ENCODE results near the gene SERPINF2.
"Not testable (repeated sequence)": the region's sequence is repeated elsewhere in the genome, so short reads cannot be mapped to it uniquely, and the experiment has no call there.

SERPINF2 gene

DNA sequence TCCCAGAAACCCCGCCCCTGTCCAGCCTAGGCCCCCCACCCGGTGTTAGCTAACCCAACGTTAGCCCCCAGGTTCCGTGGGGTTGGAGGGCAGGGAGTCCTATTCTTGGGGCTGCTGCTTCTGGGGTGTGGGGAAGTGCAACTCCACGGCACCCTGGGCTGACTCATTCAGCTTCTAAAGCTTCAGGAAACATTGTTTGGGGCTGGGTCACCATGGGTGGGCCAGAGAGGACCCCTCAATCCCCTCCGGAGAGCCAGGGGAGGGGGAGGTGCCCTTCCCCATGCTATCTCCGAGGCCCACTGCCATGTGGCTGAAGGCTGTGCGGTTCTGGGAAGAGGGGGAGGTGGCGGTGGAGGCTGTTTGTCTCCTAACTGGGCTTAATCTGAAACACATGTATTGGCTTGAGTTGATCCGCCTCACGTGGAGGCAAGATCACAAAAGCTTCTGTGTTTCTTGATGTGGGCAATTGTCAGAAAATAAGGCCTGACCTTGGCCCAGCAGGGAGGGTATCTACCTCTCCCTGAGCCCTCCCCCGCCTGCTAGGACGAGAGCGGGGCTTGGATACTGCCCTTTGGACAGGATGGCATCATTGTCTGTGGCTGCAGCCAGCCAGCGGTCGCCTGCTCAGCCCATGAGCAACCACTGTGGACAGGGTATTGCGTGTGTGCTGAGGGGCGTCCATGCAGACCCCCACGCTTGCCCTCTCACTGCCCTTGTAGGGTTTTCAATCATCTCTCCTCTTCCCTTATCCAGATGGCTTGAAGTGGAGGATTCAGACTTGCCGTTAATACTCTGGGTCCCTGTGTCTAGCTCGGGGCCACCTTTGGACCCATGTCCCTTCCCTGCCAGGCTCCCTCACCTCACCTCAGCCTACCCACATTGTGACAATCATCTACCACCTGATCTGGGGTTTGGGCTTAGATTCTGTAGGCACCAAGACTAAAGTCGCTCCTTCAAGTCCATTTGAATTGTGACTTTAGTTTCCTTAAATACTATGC, 20.5 kb downstream of the SERPINF2 start:
- no peak for DNase-seq (ENCODE audit: low read depth in 2 of 2)

DNA sequence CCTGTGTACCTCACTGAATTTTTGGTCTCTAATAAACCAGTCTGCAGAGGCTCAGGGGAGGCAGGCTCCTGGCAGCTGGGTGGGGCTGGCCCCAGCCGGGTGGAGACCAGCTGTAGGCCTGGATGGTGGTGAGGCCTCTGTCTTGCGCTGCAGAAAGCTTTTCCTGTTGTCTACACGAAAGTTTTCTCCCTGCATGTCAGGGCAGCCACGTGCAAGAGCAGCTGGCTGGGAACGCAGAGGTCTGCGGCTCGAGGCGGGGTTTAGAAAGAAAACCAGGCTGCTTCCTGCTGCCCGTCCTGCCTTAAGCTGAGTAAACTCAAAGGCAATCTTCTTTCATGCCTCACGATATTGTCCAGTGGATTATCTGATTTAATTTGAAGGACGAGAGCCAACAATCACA, 21.6 kb downstream of the SERPINF2 start:
- peak; percentile 17 to 18 for DNase-seq (ENCODE audit: low read depth in 2 of 2)

DNA sequence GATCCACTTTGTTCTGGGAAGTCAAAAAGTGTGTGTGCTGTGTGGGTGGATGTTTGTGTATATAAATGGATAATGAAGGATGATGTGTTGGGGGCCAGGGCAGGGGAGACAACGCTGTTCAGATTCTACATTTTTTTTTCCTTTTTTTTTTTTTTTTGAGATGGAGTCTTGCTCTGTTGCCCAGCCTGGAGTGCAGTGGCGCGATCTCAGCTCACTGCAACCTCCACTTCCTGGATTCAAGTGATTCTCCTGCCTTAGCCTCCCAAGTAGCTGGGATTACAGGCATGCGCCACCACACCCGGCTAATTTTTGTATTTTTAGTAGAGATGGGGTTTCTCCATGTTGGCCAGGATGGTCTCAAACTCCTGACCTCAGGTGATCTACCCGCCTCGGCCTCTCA, 22.0 kb downstream of the SERPINF2 start:
- not testable (repeated sequence) for DNase-seq (ENCODE audit: low read depth in 2 of 2)

DNA sequence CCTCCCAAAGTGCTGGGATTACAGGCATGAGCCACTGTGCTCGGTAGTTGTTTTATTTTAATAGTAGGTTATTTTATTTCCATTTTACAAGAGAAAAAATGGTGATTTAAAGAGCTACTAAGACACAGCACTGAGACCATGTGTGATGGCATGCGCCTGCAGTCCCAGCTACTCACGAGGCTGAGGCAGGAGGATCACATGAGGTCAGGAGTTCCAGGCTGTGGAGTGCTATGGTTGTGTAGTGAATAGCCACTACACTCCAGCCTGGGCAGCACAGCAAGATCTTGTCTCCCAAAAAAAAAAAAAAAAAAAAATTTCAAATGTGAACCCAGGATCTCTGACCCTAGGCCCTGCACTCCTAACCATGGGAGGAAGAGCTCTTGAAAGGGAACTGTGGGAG, 22.9 kb downstream of the SERPINF2 start:
- no peak for DNase-seq (ENCODE audit: low read depth in 2 of 2)

DNA sequence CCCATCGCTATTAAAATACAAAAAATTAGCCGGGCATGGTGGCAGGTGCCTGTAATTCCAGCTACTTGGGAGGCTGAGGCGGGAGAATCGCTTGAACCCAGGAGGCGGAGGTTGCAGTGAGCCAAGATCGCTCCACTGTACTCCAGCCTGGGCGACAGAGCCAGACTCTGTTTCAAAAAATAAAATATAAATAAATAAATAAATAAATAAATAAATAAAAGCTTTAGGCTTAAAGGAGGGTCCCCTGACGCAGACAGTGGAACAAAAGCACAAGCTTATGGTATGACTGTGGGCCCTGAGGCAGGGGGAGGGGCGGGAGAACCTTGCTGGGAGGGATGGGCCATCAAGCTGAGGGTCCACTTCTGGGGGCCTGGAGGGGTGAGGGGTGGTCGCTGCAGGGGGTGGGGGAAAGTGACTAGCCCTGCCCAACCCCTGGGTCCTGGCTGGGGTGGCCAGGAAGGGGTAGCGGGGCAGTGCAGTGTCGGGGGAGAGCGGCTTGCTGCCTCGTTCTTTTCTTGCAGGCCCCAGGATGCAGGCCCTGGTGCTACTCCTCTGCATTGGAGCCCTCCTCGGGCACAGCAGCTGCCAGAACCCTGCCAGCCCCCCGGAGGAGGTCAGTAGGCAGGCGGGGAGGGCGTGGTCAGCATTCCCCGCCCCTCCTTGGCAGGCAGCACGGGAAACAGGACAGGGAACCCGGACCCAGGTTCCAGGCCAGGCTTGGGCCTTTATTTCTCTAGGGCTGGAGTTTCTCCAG, 23.9 kb downstream of the SERPINF2 start:
- no peak for DNase-seq (ENCODE audit: low read depth in 2 of 2)

DNA sequence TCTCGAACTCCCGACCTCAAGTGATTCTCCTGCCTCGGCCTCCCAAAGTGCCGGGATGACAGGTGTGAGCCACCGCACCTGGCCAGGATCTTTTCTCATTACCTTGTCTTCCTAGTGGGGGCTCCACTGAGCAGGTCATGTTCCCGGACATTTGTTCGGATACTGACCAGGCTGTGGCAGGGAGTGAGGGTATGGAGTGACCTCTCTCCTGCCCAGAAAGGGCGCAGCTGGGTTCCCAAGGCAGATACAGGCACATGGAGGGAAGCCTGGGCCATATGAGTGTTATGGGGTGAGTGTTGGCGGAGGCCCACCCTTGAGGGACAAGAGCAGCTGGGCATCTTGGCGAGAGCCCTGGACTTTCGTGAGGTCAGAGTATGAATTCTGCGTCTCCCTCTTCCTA, 24.7 kb downstream of the SERPINF2 start:
- no peak for DNase-seq (ENCODE audit: low read depth in 2 of 2)

DNA sequence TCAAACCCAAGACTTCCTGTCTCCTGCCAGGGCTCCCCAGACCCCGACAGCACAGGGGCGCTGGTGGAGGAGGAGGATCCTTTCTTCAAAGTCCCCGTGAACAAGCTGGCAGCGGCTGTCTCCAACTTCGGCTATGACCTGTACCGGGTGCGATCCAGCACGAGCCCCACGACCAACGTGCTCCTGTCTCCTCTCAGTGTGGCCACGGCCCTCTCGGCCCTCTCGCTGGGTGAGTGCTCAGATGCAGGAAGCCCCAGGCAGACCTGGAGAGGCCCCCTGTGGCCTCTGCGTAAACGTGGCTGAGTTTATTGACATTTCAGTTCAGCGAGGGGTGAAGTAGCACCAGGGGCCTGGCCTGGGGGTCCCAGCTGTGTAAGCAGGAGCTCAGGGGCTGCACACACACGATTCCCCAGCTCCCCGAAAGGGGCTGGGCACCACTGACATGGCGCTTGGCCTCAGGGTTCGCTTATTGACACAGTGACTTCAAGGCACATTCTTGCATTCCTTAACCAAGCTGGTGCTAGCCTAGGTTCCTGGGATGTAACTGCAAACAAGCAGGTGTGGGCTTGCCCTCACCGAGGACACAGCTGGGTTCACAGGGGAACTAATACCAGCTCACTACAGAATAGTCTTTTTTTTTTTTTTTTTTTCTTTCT, 27.3 kb downstream of the SERPINF2 start:
- DNase-seq (ENCODE audit: low read depth in 2 of 2) = no peak

DNA sequence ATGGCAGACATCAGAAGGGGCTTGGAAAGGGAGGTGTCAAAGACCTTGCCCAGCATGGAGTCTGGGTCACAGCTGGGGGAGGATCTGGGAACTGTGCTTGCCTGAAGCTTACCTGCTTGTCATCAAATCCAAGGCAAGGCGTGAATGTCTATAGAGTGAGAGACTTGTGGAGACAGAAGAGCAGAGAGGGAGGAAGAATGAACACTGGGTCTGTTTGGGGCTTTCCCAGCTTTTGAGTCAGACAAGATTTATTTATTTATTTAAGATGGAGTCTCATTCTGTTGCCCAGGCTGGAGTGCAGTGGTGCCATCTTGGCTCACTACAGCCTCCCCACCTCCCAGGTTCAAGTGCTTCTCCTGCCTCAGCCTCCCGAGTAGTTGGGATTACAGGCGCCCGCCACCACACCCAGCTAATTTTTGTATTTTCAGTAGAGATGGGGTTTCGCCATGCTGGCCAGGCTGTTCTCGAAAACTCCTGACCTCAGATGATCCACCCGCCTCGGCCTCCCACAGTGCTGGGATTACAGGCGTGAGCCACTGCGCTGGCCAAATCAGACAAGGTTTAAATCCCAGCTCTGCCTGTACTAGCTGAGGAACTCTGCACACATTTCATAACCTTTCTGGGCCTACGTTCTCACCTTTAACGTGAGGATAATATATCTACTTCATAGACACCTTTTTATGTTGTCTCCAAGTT, 30.5 kb downstream of the SERPINF2 start:
- not testable (repeated sequence) for DNase-seq (ENCODE audit: low read depth in 2 of 2)

DNA sequence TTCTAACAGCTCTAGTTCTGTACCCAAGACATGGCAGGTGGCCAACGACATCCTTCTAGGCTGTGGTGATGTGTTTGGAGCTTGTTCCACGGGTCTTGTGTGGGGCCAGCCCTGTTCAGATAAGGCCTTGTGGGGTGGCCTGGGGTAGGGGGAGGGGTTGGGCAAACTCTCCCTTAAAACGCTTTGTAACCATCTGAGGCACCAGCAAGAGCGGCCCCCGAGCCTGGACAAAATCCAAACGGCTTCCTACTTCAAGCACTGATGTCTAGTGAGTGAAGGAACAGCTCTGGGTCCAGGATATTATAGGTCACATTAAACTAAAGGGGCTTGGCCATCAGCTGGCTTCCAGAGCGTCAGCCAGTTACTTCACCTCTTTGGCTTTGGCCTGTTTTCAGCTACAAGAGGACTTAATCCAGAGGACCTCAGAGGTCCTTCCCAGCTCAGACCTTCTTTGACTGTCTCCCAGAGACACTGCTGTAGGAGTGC, 31.1 kb downstream of the SERPINF2 start:
- DNase-seq (ENCODE audit: low read depth in 2 of 2) = no peak

DNA sequence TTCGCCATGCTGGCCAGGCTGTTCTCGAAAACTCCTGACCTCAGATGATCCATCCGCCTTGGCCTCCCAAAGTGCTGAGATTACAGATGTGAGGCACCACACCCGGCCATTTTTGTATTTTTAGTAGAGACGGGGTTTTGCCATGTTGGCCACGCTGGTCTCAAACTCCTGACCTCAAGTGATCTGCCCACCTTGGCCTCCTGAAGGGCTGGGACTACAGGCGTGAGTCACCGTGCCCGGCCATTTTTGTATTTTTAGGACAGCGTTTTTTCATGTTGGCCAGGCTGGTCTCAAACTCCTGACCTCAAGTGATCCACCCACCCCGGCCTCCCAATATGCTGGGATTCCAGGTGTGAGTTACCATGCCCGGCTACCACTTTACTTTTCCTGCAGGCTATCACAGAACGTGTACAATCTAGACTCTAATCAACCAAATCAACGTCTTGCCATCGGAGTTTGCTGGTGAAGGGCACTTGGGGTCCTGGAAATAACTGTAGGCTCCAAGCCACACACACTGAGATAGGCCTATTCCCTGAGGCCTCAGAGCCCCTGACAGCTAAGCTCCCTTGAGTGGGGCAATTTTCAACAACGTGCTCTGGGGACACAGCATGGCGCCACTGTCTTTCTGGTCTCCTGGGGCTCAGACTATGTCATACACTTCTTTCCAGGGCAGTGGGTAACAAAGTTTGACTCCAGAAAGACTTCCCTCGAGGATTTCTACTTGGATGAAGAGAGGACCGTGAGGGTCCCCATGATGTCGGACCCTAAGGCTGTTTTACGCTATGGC, 31.9 kb downstream of the SERPINF2 start:
- DNase-seq (ENCODE audit: low read depth in 2 of 2) = no peak

DNA sequence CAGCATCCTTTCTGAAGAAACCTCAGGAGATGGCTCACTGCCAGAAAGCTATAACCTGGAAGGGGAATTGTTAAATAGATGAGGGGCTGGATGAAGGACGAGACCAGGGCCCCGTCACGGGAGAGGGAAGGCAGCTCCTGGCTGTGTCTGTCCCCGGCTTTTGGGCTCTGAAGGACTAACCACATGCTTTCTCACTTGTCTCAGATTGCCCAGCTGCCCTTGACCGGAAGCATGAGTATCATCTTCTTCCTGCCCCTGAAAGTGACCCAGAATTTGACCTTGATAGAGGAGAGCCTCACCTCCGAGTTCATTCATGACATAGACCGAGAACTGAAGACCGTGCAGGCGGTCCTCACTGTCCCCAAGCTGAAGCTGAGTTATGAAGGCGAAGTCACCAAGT, 33.7 kb downstream of the SERPINF2 start:
- DNase-seq (ENCODE audit: low read depth in 2 of 2) = no peak

DNA sequence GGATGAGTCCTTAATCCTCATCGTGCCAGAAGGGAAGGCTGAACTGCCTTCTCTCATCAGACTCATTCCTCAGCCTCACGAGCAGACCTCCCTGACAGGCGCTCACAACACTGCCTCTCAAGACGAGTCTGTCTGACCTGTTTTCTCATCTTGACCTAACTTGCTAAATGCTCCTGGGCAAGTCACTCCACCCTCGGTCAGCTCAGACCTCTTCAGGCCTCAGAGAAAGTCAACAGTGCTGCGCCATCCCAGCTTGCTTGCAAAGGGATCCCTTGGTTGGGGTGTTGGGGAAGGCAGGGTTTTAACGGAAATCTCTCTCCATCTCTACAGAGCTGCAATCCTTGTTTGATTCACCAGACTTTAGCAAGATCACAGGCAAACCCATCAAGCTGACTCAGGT, 34.2 kb downstream of the SERPINF2 start:
- no peak for DNase-seq (ENCODE audit: low read depth in 2 of 2)

DNA sequence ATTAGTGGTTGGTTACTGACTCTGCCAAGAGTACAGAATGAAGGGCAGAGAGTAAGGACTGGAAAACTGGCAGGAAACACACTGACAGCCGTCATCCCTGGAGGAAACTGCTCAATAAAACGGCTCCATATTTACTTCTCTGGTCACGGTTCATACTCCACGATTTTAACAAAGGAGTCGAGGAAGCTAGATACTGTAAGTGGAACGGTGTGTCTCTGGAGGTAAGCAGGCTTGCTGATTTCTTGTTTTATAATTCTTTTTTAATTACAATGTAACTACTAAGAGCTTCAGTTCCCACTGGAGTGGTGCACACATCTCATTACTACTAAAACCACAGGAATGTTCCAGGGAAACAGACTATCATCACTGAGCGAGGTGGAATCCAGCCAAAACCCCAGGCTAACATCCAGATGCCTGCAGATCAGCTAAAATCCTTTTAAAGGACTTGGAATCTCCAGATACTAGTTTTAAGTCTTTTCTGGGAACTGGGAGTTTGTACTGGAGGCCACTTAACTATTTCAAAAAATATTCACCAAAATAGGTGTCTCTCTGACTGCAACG, 37.0 kb downstream of the SERPINF2 start:
- DNase-seq (ENCODE audit: low read depth in 2 of 2) = no peak

DNA sequence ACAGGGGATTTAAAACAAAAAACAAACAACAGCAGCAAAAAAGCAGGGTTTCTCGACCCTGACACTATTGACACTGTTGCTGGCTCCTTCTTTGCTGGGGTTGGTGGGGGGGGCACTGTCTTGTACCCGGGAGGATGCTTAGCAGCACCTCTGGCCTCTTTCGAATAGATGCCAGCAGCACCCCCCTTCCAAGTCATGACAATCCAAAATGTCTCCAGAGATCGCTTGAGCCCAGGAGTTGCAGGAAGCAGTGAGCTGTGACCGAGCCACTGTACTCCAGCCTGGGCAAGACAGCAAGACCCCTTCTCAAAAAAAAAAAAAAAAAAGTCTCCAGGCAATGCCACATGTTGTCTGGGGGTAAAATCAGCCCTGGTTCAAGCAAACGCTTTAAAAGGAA, 39.5 kb downstream of the SERPINF2 start:
- DNase-seq (ENCODE audit: low read depth in 2 of 2) = no peak

DNA sequence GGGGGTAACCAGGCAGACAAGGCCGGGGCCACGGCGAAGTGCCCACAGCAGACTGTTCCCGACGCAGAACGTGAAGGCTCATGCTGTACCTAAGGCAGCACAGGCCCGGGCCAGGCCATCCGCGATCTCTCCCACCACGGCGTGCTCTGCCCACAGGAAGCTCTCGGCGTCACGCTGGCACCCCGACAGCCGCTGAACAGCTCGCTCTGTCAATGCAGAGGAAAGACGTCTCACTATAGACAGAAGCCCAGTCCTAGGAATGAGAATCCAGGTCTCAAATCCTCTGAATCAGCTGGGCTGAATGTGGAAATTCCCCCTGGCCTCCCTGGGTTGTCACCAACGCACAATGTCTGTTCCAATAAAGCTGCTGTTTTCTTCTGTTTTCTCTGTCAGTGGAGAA, 40.6 kb downstream of the SERPINF2 start:
- DNase-seq (ENCODE audit: low read depth in 2 of 2) = no peak

DNA sequence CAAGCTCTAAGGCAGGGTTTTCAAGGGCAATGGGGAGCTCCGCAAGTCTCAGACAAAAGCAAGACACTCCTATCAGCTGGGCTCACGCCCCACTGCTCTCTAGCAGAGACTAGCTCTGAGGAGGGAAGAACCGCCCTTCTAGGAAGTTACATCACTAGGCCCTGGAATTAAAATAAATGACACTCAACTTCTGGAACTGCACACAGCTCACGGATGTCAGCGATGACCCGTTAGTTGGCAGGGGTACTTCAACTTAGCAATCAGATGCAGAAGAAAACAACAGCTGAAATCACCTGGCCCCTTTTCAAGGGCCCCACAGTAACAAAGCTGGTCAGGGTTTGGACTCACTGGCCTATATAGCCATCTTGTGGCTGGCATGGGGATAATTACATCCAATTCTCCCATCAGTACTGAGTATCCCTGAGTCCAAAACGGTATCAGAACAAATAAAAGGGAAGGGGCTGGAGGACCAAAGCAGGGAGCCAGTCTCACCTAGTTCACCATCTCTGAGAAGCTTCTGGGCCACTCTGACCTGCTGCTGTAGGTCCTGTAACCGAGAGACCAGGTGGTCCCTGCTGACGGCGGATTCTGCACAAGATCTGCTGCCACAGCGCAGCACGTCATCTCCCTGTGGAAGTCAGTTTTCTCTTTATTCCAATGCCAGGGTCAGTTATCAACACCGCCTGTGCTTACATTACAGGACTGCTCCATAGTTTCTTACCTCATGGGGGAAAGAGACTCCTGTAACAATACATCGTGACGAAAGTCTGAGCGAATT, 41.4 kb downstream of the SERPINF2 start:
- DNase-seq (ENCODE audit: low read depth in 2 of 2) = no peak

DNA sequence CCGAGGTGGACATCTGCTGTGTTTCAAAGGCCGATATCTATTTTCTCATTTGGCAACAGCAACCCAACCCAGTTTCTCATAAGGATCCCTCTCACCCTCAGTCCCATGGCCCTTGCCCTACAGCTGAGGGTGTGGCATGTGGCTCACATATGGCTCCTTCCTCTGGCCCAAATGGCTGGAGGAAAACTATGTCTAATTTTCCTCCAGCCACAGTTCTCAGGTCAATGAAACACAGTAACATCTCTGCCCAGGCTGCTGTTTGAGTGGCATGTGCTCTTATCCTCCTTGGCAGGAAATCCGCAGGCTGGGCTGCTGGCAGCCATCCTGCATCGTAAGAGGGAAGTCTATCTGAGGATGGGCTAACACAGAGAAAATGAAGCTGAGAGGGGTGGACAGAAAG, 43.3 kb downstream of the SERPINF2 start:
- DNase-seq (ENCODE audit: low read depth in 2 of 2) = no peak

DNA sequence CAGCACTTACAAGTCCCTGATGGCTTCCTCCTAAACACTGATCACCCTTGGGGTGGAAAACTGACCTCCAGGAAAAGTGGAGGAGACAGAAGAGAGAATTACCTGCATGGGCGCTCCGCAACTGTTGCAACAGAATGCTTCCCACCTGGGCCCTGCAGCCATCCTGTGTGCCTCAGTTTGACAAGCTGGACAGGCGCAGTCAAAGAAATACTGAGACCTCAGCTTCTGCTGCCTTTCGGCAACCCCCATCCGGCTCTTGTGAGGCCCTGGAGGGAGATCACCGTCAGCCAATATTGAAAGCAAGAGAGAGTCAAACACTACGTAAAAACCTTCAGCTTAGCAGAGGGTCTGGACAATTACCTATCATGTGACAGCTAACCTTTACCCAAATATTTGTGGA, 44.0 kb downstream of the SERPINF2 start:
- DNase-seq (ENCODE audit: low read depth in 2 of 2) = no peak

DNA sequence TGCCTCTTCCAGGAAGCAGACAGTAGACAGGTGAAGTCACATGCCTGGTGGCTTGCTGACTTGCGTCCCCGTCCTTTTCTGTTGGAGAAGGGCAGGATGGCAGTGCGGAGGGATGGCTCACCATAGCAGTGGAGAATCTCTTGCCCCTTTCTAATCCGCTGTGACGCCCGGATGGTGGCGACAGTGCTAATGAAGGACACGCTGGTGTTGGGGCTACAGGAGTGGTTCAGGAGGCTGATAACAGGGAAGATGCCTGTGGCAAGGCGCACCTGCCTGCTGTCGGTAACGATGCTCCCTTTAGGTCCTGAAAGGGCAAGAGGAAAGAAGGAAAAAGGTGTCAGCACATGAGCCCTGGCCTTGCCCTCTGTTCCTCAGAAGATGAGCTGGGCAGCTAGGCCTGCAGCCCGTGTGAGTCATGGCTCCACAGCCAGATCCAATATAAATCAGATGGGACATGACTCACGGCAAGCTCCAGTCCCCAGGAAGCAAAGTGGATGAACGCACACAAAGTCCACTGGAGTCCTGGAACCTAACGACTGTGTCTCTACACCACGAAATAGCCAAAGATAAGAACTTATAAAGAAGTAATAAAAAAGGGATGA, 44.7 kb downstream of the SERPINF2 start:
- DNase-seq (ENCODE audit: low read depth in 2 of 2) = no peak
